NCI-H446 (cell line): ENCODE data around the gene CORIN.
"Not testable (repeated sequence)": the region's sequence is repeated elsewhere in the genome, so short reads cannot be mapped to it uniquely, and the experiment has no call there.

ENCODE experiments used
- DNase-seq, 2 experiments: peaks; one replicate each; lab custom pipeline; 2025; lab: John Stamatoyannopoulos, UW

CORIN gene

GRCh38 chr4:47720787-47721186, 117.1 kb downstream of the CORIN start:
- DNase-seq = no peak

GRCh38 chr4:47719576-47719975, 118.3 kb downstream of the CORIN start:
- DNase-seq = no peak

- no peak for DNase-seq
Observed at GRCh38 chr4:47718696-47719095, 119.2 kb downstream of the CORIN start.

GRCh38 chr4:47717188-47717587, 120.7 kb downstream of the CORIN start:
- DNase-seq = no peak

DNA sequence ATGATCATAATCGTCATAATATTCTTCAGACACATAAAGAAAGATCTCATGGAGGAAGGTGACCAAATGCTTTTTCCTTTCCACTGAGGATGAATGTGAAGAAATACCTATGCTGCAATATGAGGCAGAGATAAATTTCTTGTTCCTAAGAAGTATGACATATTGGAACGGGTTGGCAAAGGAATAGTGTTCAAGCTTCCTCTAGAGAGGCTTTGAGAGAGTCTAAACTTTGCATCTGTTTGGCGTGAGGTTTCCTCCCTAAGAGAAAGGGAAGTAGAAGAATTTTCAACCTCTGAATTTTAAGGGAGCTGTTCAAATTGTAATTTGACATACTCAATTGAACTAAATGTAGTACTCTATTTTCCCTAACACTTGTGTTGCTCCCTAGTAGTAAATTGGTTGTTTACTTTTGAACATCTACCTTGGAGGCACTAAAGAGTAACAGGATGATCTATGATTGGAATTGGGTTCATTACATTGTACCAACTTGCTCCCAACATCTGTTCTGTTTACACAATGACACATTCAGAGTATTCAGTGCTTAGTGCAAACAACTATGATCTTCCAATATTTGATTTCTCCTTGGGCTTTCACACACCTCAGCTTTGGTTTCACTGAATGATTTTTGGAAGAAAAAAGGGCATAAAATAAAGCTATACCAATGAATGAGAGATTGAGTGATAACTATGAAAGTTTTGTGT, 122.0 kb downstream of the CORIN start:
- no peak for DNase-seq

DNA sequence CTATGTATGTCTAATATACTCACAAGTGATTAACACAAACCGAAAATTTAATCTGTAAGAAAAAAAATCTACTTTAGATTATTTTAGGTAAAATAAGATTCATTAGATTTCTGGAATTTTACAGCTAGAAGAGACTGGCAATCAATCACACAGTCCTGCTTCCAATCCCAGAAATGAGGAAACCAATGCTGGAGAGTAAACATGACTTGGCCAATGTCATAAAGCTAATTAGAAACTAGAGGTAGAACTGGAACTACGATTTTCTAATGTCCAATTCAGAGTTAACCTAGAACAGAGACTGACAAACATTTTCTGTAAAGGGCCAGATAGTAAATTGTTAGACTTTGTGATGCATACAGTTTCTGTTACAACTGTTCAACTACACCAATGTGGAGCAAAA, 123.6 kb downstream of the CORIN start:
- DNase-seq = no peak

DNA sequence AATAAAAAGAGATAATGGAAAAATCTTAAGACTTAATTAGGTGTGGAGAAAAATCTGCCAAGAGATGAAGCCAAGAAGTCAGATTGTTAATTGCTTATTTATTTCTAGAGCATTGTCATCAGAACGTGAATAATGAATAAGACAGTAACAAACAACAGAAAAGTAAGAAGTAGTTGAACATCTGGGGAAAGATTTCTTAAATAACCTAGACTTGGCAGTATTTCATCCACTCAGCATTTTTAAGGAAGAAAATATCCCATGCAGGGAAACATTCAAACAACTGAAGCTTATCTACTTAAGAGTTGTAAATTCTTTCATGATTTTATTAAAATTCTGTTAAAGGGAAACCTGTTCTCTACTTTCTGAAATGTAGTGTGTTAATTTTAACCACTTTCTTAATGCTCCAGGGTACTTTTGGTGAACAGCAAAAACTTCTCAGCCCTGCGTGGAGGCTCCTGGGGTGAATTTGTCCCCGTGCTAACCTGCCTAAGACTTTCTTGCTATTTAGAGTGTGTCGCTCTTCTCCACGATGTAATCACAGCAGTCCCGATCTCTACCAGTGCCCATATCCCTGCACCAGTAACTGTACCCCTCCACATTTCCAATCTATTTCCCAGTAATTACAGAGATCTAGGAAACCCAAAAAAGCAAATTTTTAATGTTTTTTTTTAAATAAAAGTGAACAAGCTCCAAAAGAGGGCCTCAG, 124.6 kb downstream of the CORIN start:
- no peak for DNase-seq

GRCh38 chr4:47711646-47712045, 126.2 kb downstream of the CORIN start:
- DNase-seq = no peak

DNA sequence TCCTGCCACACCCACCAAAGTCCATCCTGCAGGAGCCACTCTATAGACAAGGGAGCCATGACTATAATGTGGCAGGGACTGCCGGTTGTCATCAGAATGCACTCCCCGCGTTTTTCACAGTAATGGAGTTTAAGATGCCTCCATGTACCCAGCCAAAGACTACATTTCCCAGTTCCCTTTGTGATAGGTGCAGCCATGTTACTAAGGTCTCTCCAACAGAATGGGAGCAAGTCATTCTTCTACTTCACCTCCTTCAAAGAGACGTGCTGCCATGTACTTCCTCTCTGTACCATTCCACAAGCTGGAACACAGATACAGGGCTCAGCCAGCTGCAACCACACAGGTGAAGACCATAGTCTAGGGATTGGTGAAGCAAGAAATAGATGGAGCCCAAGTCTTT, 126.7 kb downstream of the CORIN start:
- no peak for DNase-seq

DNA sequence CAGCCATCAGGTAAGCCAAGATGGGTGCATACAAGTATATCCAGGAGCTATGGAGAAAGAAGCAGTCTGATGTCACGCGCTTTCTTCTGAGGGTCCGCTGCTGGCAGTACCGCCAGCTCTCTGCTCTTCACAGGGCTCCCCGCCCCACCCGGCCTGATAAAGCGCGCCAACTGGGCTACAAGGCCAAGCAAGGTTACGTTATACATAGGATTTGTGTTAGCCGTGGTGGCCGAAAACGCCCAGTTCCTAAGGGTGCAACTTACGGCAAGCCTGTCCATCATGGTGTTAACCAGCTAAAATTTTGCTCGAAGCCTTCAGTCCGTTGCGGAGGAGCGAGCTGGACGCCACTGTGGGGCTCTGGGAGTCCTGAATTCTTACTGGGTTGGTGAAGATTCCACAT, 131.5 kb downstream of the CORIN start:
- not testable (repeated sequence) for DNase-seq

- DNase-seq = no peak
Observed at GRCh38 chr4:47705326-47705981, 132.4 kb downstream of the CORIN start.

- DNase-seq = peak in 1 of 2 experiments; percentile 13
Observed at GRCh38 chr4:47704693-47705325, 133.1 kb downstream of the CORIN start.

DNA sequence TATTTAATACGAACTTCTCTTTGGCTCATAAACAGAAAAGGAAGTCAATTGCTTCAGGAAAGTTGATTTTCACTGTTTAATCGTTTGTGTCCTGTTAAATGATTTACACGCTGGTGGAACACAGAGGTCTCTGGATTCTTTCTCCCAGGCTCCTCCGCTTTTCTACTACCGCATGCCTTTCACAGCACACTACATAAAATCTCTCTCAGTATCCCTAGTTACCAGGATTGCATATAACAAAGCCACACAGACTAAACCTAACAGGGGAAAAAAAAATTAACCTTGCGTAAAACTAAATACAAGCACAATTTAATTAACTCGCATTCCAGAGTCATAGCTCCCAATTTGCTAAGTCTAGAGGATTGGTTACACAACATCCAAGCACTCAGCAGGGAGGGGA, 133.9 kb downstream of the CORIN start:
- no peak for DNase-seq

- no peak for DNase-seq
Observed at GRCh38 chr4:47703008-47703407, 134.9 kb downstream of the CORIN start.

DNA sequence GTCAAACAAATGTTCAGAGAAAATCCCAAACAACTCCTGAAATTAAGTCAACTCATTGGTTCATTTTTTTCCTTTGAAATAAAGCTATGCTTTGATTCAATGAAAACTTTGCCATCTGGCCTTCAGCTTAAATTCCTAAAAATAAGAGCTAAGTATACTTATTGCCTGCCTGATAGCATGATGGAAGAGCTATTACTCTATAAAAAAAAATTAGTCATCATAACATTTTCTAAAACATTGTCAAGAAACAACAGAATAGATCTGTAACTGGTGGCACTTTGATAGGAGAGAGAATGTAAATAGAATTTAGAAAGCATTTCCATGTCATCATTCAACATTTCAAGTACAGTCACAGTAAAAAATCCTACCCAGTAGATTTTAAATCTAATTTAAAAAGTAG, 136.6 kb downstream of the CORIN start:
- no peak for DNase-seq

DNA sequence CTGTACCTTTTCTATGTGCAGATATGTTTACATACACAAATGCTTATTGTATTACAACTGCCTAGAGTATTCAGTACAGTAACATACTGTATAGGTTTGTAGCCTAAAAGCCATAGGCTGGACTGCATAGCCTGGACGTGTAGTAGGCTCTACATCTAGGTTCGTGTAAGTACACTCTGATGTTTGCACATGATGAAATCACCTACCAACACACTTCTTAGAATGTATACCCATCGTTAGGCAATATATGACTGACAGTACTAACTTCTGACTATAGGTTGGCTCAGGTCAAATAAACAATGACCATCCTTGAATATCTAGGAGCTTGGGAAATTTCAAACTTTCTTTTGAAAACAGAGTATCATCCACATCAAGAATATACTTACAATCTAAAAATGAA, 139.0 kb downstream of the CORIN start:
- DNase-seq = no peak

DNA sequence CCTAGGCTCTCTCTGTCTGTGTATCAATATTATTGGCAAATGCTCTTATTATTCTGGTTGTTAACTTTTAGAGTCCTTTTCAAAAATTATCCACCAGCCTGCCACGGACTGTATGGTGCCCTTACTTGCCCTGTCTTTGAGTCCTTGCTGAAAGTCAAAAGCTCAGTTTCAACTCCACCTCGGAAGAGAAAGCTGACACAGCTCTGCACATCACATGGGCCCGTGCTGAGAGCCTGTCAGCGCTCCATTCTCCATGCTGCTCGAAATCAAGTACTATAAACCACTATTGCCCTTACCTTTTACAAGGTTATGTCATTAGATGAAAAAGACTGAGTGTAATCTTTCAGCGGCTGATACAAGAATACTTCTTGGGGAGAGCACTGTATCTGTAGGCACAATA, 141.0 kb downstream of the CORIN start:
- DNase-seq = no peak

GRCh38 chr4:47695260-47695659, 142.6 kb downstream of the CORIN start:
- DNase-seq = no peak

- no peak for DNase-seq
Observed at GRCh38 chr4:47694322-47694721, 143.5 kb downstream of the CORIN start.

GRCh38 chr4:47692691-47693090, 145.2 kb downstream of the CORIN start:
- no peak for DNase-seq

DNA sequence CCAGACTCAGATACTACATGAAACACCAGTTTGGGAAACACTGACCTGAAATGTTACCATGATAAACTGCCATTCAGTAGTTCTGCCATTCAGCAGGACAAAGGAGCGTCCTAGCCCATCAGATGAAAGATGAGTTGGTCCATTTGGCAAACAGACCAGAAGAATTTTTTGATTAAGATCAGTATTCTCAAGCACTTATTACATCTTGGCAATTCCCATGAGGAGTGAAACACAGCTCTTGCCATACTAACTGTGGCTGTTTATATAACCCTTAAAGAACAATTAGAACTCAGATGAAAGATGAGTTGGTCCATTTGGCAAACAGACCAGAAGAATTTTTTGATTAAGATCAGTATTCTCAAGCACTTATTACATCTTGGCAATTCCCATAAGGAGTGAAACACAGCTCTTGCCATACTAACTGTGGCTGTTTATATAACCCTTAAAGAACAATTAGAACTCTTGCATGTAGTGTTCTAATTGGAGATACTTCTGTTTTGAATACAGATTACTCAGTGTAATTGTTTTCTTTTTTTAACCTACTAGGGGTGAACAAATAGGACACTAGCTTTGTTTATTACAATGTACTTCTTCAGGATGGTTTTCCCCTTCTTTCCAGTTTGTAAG, 146.0 kb downstream of the CORIN start:
- not testable (repeated sequence) for DNase-seq

GRCh38 chr4:47690611-47691010, 147.3 kb downstream of the CORIN start:
- no peak for DNase-seq
